Activated naive CD4-positive, alpha-beta T cell (primary cell): ENCODE results near the gene SRGAP1.
"Not testable (repeated sequence)": the region's sequence is repeated elsewhere in the genome, so short reads cannot be mapped to it uniquely, and the experiment has no call there.

Experiments used
- DNase-seq, 4 experiments: peaks; one replicate each; lab custom pipeline; 2025; lab: John Stamatoyannopoulos, UW

Gene SRGAP1

DNA sequence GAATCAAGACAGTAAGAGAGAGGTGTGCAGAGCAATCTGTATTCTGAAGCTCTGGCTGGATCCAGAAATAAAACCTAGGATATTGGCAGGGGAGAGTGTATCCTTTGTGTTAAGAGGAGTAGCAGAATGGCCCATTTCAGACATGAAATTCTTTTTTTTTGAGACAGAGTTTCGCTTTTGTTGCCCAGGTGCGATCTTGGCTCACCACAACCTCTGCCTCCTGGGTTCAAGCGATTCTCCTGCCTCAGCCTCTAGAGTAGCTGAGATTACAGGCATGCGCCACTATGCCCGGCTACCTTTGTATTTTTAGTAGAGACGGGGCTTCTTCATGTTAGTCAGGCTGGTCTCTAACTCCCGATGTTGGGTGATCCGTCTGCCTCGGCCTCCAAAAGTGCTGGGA lies 6.1 kb upstream of the SRGAP1 start:
- no peak for DNase-seq

- no peak for DNase-seq
Measured at GRCh38 chr12:63841011-63841410, 3.5 kb upstream of the SRGAP1 start.

- DNase-seq: no peak
Measured at GRCh38 chr12:63841571-63841970, 2.9 kb upstream of the SRGAP1 start.

DNA sequence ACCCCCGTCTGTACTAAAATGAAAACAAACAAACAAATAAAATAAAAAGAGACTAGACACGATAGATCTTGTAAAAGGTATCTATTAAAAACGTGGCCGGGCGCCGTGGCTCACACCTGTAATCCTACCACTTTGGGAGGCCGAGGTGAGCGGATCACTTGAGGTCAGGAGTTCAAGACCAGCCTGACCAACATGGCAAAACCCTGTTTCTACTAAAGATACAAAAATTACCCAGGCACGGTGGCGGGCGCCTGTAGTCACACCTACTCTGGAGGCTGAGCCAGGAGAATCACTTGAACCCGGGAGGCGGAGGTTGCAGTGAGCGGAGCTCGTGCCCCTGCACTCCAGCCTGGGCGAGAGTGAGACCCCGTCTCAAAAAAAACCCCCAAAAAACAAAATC lies 1.8 kb upstream of the SRGAP1 start:
- DNase-seq: not testable (repeated sequence)

- DNase-seq: no peak
Measured at GRCh38 chr12:63843254-63843720, 1.2 kb upstream of the SRGAP1 start.

DNA sequence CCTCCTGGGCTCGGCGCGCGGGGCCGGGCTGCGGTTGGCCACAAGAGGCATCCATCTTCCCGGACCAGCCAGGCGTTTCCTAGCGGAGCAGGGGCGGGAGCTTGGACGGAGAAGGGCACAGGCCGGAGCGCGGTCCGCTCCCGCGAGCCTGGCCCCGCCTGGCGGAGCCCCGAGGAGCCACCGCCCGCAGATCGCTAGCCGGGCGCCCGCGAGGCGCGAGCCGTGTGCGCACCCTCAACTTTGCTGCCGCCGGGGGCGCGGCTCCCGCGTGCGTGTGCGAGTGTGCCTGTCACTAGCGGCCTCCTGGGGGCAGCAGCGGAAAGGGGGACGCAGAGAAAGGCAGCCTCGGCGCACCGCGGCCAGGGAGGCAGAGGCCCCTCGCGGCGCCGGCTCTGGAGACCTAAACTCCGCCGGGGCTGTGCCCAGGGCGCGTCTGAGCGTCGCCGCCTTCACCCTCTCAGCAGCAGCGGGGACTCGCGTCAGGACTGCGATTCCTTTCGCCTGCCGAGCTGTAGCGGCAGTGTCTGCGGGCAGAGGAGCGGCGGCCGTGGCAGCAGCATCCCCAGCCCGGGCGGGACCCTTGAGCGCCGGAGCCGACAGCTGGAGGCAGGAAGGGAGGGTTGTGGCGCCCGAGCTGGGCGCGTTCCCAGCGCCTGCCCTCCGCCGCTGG lies 644 bp upstream of the SRGAP1 start:
- peak; percentile 27 to 67 (median 52) for DNase-seq

DNA sequence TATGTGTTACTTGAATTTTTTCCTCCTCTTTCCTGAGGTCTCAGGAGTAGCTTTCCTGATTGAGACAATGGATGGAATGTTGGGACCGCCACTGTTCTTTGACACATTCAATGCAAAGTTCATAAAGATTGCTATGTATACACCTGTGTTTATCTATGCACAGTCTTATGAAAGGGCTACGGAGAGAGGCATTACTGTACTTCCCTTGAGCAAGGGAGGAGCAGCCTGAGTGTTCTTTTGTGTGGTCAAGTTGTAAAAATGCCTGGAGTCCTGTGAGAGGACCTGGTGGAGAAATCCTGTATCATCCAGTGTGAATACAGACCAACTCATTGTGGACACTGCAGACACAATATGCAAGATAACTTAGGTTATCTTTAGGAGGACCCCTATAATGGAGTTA lies 1.2 kb downstream of the SRGAP1 start:
- no peak for DNase-seq

GRCh38 chr12:63846238-63846967 lies 1.9 kb downstream of the SRGAP1 start:
- DNase-seq: no peak

DNA sequence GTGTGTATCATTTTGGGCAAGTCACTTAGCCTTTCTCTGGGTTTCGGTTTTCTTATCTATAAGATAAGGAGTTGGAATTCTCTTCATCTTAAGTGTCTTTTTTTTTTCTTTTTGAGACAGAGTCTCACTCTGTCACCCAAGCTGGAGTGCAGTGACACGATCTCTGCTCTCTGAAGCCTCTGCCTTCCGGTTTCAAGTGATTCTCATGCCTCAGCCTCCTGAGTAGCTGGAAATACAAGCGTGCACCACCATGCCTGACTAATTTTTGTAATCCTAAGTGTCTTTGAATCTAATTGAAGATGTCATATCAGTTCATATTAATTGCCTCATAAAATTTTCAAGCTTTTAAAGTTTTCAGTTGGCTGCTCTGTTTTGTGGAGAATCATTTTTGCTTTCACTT lies 4.0 kb downstream of the SRGAP1 start:
- no peak for DNase-seq

DNA sequence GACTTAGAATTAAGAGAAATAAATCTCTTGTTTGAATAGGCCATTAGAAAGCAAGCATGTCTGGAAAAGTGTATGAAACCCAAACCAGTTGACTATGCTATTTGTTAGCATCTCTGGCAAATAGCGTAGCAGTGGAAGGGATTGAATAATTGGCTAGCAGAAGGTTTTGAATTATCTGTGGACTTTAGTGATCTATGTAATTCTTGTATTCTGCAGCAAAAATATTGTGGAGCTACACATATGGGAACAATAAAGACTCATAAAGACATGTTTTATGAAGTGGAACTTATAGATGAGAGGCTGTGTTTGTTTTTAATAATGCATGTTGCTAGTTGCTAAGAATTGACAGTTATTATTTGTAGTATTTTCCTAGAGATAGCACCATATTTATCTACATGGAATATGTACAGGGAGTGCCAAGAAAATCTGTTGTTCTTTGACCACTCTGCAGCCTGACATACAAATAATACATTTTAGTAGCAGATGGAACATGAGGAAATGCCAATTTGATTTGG lies 4.7 kb downstream of the SRGAP1 start:
- no peak for DNase-seq

DNA sequence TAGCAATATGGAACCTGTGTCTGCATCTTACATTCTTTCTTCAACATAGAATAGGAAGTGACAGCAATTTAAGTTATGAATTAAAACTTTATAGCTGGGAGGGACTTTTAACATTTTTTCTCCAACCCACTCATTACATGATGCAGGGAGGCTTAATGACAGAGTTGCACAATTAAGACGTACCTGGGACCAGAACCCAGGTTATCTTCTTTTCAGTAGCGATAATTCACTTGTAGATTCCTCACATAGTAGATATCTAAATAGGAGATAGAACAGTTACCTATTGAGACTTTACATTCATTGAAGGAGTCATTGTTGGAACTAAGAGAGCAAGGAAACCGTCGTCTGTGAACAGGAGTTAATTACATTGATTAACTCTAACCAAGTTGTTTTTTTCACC lies 5.1 kb downstream of the SRGAP1 start:
- DNase-seq: no peak

- DNase-seq: no peak
Measured at GRCh38 chr12:63853978-63854377, 9.5 kb downstream of the SRGAP1 start.

DNA sequence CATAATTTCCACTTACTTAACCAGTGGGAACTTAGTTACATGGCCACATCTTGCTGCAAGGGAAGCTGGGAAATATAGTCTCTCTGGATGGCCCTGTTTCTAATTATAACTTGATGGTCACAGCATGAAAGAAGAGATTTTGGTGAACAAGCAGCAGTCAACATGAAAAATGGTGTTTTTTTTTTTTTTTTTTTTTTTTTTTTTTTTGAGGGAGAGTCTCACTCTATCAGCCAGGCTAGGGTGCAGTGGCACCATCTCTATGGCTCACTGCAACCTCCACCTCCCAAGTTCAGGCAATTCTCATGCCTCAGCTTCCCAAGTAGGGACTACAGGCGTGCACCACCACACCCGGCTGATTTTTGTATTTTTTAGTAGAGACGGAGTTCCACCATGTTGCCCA lies 10.8 kb downstream of the SRGAP1 start:
- no peak for DNase-seq

DNA sequence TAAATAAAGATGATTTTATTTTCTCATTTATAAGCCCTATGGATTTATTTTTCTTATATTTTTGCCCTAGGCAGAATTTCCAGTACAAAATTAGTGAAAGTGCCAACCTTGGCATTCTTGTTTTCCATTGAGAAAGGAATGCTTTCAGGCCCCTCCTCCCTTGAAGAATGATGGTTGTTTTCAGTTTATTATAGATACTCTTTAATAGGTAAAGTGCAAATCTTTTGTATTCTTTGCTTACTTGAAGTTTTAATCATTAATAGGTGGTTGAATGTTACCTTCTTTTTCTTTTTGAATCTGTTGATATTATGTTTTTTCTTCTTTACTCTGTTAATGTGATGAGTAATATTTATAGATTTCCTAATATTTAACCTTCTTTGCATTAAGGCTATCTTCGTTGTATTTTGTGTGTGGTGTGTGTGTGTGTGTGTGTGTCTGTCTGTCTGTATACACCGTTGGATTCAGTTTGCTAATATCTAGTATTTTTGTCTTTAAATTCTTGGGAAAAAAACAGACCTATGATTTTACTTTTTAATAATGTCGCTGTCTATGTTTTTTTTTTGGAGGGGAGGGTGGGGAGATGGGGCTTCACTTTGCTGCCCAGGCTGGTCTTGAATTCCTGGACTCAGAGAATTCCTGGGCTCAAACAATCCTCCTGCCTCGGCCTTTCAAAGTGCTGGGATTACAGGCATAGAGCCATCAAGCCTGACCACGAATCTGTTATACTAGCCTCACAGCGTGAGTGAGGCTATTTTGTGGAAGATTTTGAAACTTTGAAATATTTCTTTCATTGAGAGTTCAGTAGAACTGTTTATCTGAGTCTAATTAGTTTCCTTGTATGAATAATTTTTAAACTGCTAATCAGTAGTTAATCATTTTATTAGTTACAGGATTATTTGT lies 13.5 kb downstream of the SRGAP1 start:
- DNase-seq: no peak

DNA sequence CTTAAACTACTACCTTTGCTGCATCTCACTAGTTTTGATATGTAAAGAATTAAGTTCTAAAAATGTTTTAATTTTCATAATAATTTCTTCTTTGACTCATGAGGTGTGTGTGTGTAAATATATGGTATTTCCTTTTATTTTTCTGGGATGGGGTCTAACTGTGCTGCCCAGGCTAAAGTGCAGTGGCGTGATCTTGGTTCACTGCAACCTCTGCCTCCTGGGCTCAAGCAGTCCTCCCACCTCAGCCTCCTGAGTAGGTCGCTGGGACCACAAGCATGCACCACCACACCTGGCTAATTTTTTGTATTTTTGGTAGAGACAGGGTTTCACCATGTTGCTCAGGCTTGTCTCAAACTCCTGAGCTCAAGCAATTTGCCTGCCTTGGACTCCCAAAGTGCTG lies 15.4 kb downstream of the SRGAP1 start:
- DNase-seq: not testable (repeated sequence)

- DNase-seq: no peak
Measured at GRCh38 chr12:63862187-63862968, 17.9 kb downstream of the SRGAP1 start.

DNA sequence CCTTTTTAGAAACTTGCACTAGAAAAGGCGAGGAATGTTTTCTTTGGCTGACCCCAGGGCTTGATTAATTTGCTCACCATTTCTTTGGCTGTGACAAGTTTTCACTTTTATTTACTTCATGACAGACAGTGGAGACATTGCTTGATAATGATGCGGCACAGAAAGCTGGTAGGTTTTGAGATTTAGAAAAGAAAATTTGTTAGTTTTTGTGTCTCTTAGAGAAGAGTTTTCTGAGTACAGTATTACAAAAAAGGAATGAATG lies 18.4 kb downstream of the SRGAP1 start:
- DNase-seq: no peak

DNA sequence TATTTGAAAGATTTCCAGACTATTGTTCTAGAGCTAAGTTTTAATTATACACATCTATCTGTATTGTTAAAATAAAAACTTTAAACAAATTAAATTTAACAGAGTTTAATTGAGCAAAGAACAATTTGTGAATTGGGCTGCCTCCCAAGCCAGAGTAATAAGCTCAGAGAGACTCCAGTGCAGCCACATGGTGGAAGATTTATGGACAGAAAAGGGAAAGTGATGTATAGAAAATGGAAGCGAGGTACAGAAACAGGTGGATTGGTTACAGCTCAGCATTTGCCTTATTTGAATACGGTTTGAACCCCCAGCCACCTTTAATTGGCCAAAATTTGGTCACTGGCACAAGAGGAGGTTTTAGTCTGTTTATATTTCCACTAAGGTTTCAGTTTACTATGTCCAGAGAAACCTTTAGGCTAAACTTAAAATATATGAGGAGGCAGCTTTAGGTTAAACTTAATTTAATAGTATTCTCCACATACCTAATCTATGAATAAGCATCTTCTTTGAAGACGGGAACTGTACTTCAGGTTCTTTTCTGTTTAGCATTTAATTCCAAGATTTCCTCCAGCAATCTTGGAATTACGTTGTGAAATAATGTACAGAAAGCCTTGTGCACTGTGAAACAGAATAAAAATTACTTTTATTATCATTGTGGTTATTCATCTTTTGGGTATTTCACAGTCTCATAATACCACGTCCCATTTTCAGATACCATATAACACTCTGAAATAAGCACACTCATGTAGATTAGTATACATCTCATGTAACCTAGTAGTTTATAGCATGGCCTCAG lies 19.4 kb downstream of the SRGAP1 start:
- no peak for DNase-seq

- no peak for DNase-seq
Measured at GRCh38 chr12:63864454-63864706, 19.9 kb downstream of the SRGAP1 start.

- DNase-seq: no peak
Measured at GRCh38 chr12:63865448-63865847, 20.9 kb downstream of the SRGAP1 start.

- DNase-seq: no peak
Measured at GRCh38 chr12:63867053-63867452, 22.6 kb downstream of the SRGAP1 start.
